Activated T-helper 2 cell treated with anti-CD3 and anti-CD28 coated beads, Interferon-gamma antibody, Interleukin-2, Interleukin-4, amounts not matched to agents 10 μg/mL and 5 μg/mL and 100 μg/mL, durations not matched to agents 14 hours and 24 hours and 36 hours (primary cell): Measurements from ENCODE around the gene SYNDIG1. TPM values are rescaled to one million over a fixed set of nuclear protein-coding genes. Genes with fewer than 3 reads are reported as not detected.

Experiments used
- DNase-seq: peaks from one replicate; pipeline ENCODE4 v3.0.0; 2021; ENCODE audit warnings: low spot score
- H3K27ac Mint-ChIP-seq: one replicate; pipeline ENCODE4 v1.8.0; 2021; ENCODE audit warnings: mixed read lengths
- H3K27me3 Mint-ChIP-seq: one replicate; pipeline ENCODE4 v1.8.0; 2021; ENCODE audit warnings: low read depth, mixed read lengths
- H3K36me3 Mint-ChIP-seq: one replicate; pipeline ENCODE4 v1.8.0; 2021; ENCODE audit warnings: low read depth, mixed read lengths
- H3K4me1 Mint-ChIP-seq: one replicate; pipeline ENCODE4 v1.8.0; 2021; ENCODE audit warnings: low read depth, mixed read lengths
- H3K4me3 Mint-ChIP-seq: one replicate; pipeline ENCODE4 v1.8.0; 2021; ENCODE audit warnings: low read depth, mild to moderate bottlenecking, moderate library complexity, mixed read lengths
- H3K9me3 Mint-ChIP-seq: one replicate; pipeline ENCODE4 v1.8.0; 2021; ENCODE audit warnings: mixed read lengths
- intact Hi-C: fragments of 100-400 bp; cut with micrococcal nuclease; formaldehyde crosslinking; loops from one replicate; pipeline ENCODE4 v1.15.1; 2023
- total RNA-seq: library from RNA; stranded (reverse); gene quantifications from 2 replicates; pipeline ENCODE4 v1.2.3, GENCODE V29; 2022

SYNDIG1 gene
- total RNA-seq, 1 donor from 2014 or later, result not detected

- Mint-ChIP-seq H3K36me3 (no peaks in the 10 kb centered on the region), H3K27me3 (no peaks in the 10 kb centered on the region), H3K9me3 (no peaks in the 10 kb centered on the region), H3K27ac (no peak overlapping the region), H3K4me3 (no peak overlapping the region), H3K4me1 (peaks cover 9% of the 10 kb centered on the region)
- intact Hi-C loops, result no loop called here
- no peak for DNase-seq
Observed at GRCh38 chr20:24632581-24632980, 163.2 kb downstream of the SYNDIG1 start.

- Mint-ChIP-seq H3K9me3 (no peaks in the 10 kb centered on the region), H3K4me1 (peaks cover 9% of the 10 kb centered on the region), H3K4me3 (no peak overlapping the region), H3K27ac (no peak overlapping the region), H3K36me3 (no peaks in the 10 kb centered on the region), H3K27me3 (no peaks in the 10 kb centered on the region)
- intact Hi-C loops, result no loop called here
- no peak for DNase-seq
Observed at GRCh38 chr20:24633026-24633425, 163.6 kb downstream of the SYNDIG1 start.

GRCh38 chr20:24633521-24633920, 164.1 kb downstream of the SYNDIG1 start:
- Mint-ChIP-seq H3K36me3 (no peaks in the 10 kb centered on the region), H3K4me3 (no peak overlapping the region), H3K9me3 (no peaks in the 10 kb centered on the region), H3K27ac (no peak overlapping the region), H3K27me3 (no peaks in the 10 kb centered on the region), H3K4me1 (peaks cover 9% of the 10 kb centered on the region)
- DNase-seq, result no peak
- intact Hi-C loops, result no loop called here

- intact Hi-C loops, result no loop called here
Observed at GRCh38 chr20:24634855-24635254, 165.4 kb downstream of the SYNDIG1 start.

GRCh38 chr20:24636626-24637025, 167.2 kb downstream of the SYNDIG1 start:
- no peak for DNase-seq
- Mint-ChIP-seq H3K4me3 (no peak overlapping the region), H3K9me3 (no peaks in the 10 kb centered on the region), H3K27ac (no peak overlapping the region), H3K27me3 (peaks cover 3% of the 10 kb centered on the region), H3K4me1 (no peaks in the 10 kb centered on the region), H3K36me3 (no peaks in the 10 kb centered on the region)
- intact Hi-C loops, result no loop called here

More at GRCh38 chr20:24634855-24635254, 165.4 kb downstream of the SYNDIG1 start:
- Mint-ChIP-seq H3K4me3 (no peak overlapping the region), H3K27me3 (no peaks in the 10 kb centered on the region), H3K27ac (no peak overlapping the region), H3K9me3 (no peaks in the 10 kb centered on the region), H3K36me3 (no peaks in the 10 kb centered on the region), H3K4me1 (peaks cover 2% of the 10 kb centered on the region)
- DNase-seq, result no peak

DNA sequence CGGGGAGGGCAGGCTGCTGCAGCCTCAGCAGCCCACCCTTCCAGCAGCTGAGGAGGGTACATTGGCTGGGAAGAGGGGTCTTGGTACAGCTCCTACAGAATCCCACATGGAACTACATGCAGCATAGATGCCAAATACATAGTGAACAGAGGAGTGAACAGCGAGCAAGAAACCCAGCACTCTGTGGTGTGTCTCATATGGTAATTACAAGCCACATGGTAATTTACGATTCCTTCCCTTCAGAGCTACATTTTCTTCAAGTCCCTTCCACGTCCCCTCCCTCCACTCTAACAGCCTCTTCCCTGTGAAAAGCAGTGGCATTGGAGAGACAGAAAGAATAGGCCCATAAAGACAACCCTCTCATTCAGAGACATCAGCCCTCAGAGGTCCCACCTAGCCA, 167.7 kb downstream of the SYNDIG1 start:
- intact Hi-C loops, result no loop called here
- DNase-seq, result no peak
- Mint-ChIP-seq H3K9me3 (no peaks in the 10 kb centered on the region), H3K27ac (no peak overlapping the region), H3K4me3 (no peak overlapping the region), H3K4me1 (no peaks in the 10 kb centered on the region), H3K36me3 (no peaks in the 10 kb centered on the region), H3K27me3 (peaks cover 3% of the 10 kb centered on the region)

DNA sequence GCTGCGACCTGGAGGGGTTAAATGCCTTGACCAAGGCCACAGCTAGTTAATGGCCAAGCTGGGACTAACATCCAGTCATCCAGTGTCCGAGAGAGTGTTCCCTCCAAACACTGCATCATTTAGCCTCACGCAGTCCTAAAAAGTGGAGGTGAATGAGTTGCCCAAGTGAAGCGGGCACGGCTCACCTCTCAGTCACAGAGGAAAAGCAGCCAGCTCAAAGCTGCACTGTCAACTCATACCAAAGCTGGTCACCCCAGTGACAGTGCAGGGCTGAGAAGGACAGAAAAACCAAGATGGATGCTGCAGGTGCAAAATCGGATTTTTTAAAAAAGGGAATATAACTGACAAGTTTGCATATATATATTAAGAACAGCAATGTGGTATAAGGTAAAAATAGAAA, 168.5 kb downstream of the SYNDIG1 start:
- H3K9me3 Mint-ChIP-seq, result no peaks in the 10 kb centered on the region
- H3K4me1 Mint-ChIP-seq, result no peaks in the 10 kb centered on the region
- intact Hi-C loops, result no loop called here

DNA sequence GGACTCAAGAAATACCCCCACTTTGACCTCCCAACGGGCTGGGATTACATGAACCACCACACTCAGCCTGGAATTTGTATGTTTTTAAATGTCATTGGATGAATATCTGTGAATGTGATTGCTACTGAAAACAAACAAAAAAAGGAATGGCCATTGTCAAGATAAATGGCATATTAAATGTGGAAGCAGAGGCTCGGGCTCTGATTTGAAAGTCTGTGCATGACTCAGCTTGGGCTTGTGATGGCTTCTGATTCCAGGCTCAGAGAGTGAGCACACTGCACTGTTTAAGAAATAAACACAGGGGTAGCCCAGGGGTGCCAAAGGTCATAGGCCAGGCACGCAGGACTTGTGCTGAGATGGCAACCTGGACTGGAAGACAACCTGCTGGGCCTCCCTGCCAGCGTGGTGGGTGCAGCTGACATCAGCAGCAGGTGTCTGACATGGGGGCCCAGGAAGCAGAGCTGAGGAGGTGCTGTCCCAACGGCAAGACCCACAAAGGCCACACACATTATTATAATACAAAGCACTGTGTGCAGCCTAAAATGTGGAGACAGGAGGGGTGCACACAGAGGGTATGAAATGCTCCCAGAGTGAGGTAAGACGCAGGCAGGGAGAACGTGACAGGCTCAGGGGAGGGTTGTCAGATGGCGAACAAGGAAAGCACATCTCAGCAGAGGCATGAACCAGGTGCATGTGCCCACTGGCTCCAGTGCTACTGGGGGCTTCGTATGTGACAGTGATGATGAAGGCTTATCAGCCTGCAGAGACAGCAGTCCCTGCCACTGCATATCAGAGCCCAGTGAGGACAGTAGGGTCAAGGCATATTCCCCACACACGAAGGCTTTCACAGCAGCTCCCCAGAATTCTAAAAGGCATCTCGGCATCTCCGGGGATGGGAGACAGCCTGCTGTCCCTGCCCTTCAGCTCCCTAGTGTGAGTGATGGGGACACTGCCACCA, 169.4 kb downstream of the SYNDIG1 start:
- no peak for DNase-seq
- H3K27ac Mint-ChIP-seq, result no peak overlapping the region
- no peaks in the 10 kb centered on the region for H3K9me3 Mint-ChIP-seq
- intact Hi-C loops, result no loop called here
- H3K4me3 Mint-ChIP-seq, result no peak overlapping the region
- H3K36me3 Mint-ChIP-seq, result no peaks in the 10 kb centered on the region
- H3K4me1 Mint-ChIP-seq, result no peaks in the 10 kb centered on the region
- peaks cover 3% of the 10 kb centered on the region for H3K27me3 Mint-ChIP-seq

More for the DNA sequence above, 168.5 kb downstream of the SYNDIG1 start:
- H3K4me3 Mint-ChIP-seq, result no peak overlapping the region
- H3K27ac Mint-ChIP-seq, result no peak overlapping the region
- H3K27me3 Mint-ChIP-seq, result peaks cover 3% of the 10 kb centered on the region
- DNase-seq, result no peak
- H3K36me3 Mint-ChIP-seq, result no peaks in the 10 kb centered on the region

DNA sequence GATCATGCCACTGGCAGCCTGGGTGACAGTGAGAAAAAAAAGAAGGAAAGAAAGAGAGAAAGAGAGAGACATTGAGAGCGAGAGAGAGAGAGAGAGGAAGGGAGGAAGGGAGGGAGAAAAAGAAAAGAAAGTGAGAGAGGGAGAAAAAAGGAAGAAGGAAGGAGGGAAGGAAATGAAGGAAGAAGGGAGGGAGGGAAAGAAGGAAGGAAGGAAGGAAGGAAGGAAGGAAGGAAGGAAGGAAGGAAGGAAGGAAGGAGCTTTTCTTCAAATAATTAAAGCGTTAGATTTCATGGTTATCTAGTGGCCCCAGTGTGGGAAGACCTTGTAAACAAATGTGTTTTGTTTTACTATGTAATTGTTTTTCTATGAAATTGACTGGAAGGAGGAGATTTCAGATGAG, 170.8 kb downstream of the SYNDIG1 start:
- DNase-seq, result no peak
- H3K27ac Mint-ChIP-seq, result no peak overlapping the region
- H3K27me3 Mint-ChIP-seq, result peaks cover 3% of the 10 kb centered on the region
- H3K4me3 Mint-ChIP-seq, result no peak overlapping the region
- intact Hi-C loops, result no loop called here
- H3K9me3 Mint-ChIP-seq, result no peaks in the 10 kb centered on the region
- no peaks in the 10 kb centered on the region for H3K4me1 Mint-ChIP-seq
- H3K36me3 Mint-ChIP-seq, result no peaks in the 10 kb centered on the region

DNA sequence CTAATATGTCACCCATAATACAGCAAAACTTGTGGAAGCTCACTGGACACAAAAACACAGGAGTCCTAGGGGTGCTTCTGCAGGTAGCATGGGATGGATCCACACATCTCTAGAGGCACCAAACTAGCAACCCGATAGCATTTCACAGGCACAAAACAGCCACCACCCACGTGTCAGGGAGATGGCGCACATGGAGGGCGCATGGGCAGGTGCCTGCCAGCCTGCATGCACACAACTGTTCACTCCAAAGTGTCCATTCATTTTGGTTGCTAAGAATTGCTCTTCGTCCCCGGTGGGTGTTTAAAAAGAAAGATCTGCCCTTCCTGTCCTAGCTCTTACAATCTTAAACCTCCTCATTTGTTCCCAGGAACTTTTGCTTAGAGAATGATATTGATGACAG, 171.3 kb downstream of the SYNDIG1 start:
- Mint-ChIP-seq H3K4me1 (no peaks in the 10 kb centered on the region), H3K27me3 (peaks cover 3% of the 10 kb centered on the region), H3K9me3 (no peaks in the 10 kb centered on the region), H3K27ac (no peak overlapping the region), H3K4me3 (no peak overlapping the region), H3K36me3 (no peaks in the 10 kb centered on the region)
- intact Hi-C loops, result no loop called here
- DNase-seq, result no peak

GRCh38 chr20:24643731-24644626, 174.6 kb downstream of the SYNDIG1 start:
- no peak overlapping the region for H3K4me3 Mint-ChIP-seq
- no peaks in the 10 kb centered on the region for H3K4me1 Mint-ChIP-seq

GRCh38 chr20:24646321-24646720, 176.9 kb downstream of the SYNDIG1 start:
- H3K4me1 Mint-ChIP-seq, result no peaks in the 10 kb centered on the region
- no peak overlapping the region for H3K27ac Mint-ChIP-seq
- no peak overlapping the region for H3K4me3 Mint-ChIP-seq
- intact Hi-C loops, result no loop called here
- no peaks in the 10 kb centered on the region for H3K9me3 Mint-ChIP-seq
- DNase-seq, result no peak
- H3K36me3 Mint-ChIP-seq, result no peaks in the 10 kb centered on the region
- H3K27me3 Mint-ChIP-seq, result no peaks in the 10 kb centered on the region

More at GRCh38 chr20:24643731-24644626, 174.6 kb downstream of the SYNDIG1 start:
- H3K27me3 Mint-ChIP-seq, result peaks cover 3% of the 10 kb centered on the region
- H3K9me3 Mint-ChIP-seq, result no peaks in the 10 kb centered on the region
- no peak for DNase-seq
- intact Hi-C loops, result no loop called here
- no peak overlapping the region for H3K27ac Mint-ChIP-seq
- H3K36me3 Mint-ChIP-seq, result no peaks in the 10 kb centered on the region

- no peak for DNase-seq
- no peak overlapping the region for H3K27ac Mint-ChIP-seq
- H3K9me3 Mint-ChIP-seq, result no peaks in the 10 kb centered on the region
- no peaks in the 10 kb centered on the region for H3K36me3 Mint-ChIP-seq
- H3K4me1 Mint-ChIP-seq, result no peaks in the 10 kb centered on the region
- intact Hi-C loops, result no loop called here
- H3K4me3 Mint-ChIP-seq, result no peak overlapping the region
- no peaks in the 10 kb centered on the region for H3K27me3 Mint-ChIP-seq
Observed at GRCh38 chr20:24647713-24648112, 178.3 kb downstream of the SYNDIG1 start.
